Activated gamma-delta T cell (primary cell): ENCODE results near the gene GNG7.
"Not testable (repeated sequence)": the region's sequence is repeated elsewhere in the genome, so short reads cannot be mapped to it uniquely, and the experiment has no call there.

Experiments used
- DNase-seq: peaks from one replicate; lab custom pipeline; 2025; lab: John Stamatoyannopoulos, UW

GNG7 gene

GRCh38 chr19:2602391-2603181 lies 99.9 kb downstream of the GNG7 start:
- DNase-seq: no peak

- no peak for DNase-seq
Measured at GRCh38 chr19:2600914-2601870, 101.3 kb downstream of the GNG7 start.

- DNase-seq: no peak
Measured at GRCh38 chr19:2594319-2594718, 108.2 kb downstream of the GNG7 start.

- no peak for DNase-seq
Measured at GRCh38 chr19:2592824-2593223, 109.7 kb downstream of the GNG7 start.

GRCh38 chr19:2591537-2592291 lies 110.8 kb downstream of the GNG7 start:
- no peak for DNase-seq

- no peak for DNase-seq
Measured at GRCh38 chr19:2590630-2591399, 111.7 kb downstream of the GNG7 start.

- DNase-seq: no peak
Measured at GRCh38 chr19:2589441-2589840, 113.1 kb downstream of the GNG7 start.

- no peak for DNase-seq
Measured at GRCh38 chr19:2588081-2588777, 114.3 kb downstream of the GNG7 start.

- no peak for DNase-seq
Measured at GRCh38 chr19:2587001-2587719, 115.3 kb downstream of the GNG7 start.

GRCh38 chr19:2586196-2586595 lies 116.3 kb downstream of the GNG7 start:
- no peak for DNase-seq

- no peak for DNase-seq
Measured at GRCh38 chr19:2584002-2584401, 118.5 kb downstream of the GNG7 start.

- DNase-seq: no peak
Measured at GRCh38 chr19:2582984-2583956, 119.2 kb downstream of the GNG7 start.

- DNase-seq: not testable (repeated sequence)
Measured at GRCh38 chr19:2580396-2580795, 122.1 kb downstream of the GNG7 start.

- no peak for DNase-seq
Measured at GRCh38 chr19:2579678-2580280, 122.7 kb downstream of the GNG7 start.

- peak; percentile 33 for DNase-seq
Measured at GRCh38 chr19:2578901-2579677, 123.4 kb downstream of the GNG7 start.

- no peak for DNase-seq
Measured at GRCh38 chr19:2578391-2578890, 124.1 kb downstream of the GNG7 start.

GRCh38 chr19:2577722-2578335 lies 124.7 kb downstream of the GNG7 start:
- no peak for DNase-seq
